Ascending aorta (tissue), 2 donors: ENCODE data around the gene PIEZO2. TPM values are rescaled to one million over a fixed set of nuclear protein-coding genes. Genes with fewer than 3 reads are reported as not detected.

Source experiments
- DNase-seq, 2 donors: peaks; one replicate each; pipeline ENCODE4 v3.0.0-alpha.2; 2019; ENCODE audit warnings: low spot score in 2 of 2
- H3K27ac ChIP-seq, 2 donors: fragments of 200-600 bp; sonication (generic); one replicate each; pipeline ENCODE4 v1.5.1; 2016 to 2017; ENCODE audit warnings: mild to moderate bottlenecking in 1 of 2
- H3K27me3 ChIP-seq: fragments of 200-600 bp; sonication (generic); one replicate; pipeline ENCODE4 v1.5.1; 2017
- H3K36me3 ChIP-seq, 2 donors: fragments of 200-600 bp; sonication (generic); one replicate each; pipeline ENCODE4 v1.5.1; 2016
- H3K4me1 ChIP-seq, 2 donors: fragments of 200-600 bp; sonication (generic); one replicate each; pipeline ENCODE4 v1.5.1; 2016 to 2017; ENCODE audit warnings: mild to moderate bottlenecking in 1 of 2
- H3K4me3 ChIP-seq, 2 donors: fragments of 200-600 bp; sonication (generic); one replicate each; pipeline ENCODE4 v1.5.1; 2016 to 2017; ENCODE audit warnings: mild to moderate bottlenecking in 1 of 2
- H3K9me3 ChIP-seq, 2 donors: fragments of 200-600 bp; sonication (generic); one replicate each; pipeline ENCODE4 v1.5.1; 2016
- CTCF ChIP-seq, 3 experiments: fragments of 200-600 bp in 2 of 3; fragments of 450-650 bp in 1 of 3; sonication (generic) in 2 of 3; IDR thresholded peaks; one replicate each; pipeline ENCODE4 v1.5.1; 2016 to 2019; ENCODE audit warnings: antibody characterized with exemption in 3 of 3, mild to moderate bottlenecking in 1 of 3, moderate library complexity in 1 of 3
- intact Hi-C: fragments of 100-400 bp; cut with DNase I; formaldehyde crosslinking; loops from one replicate; pipeline ENCODE4 v1.15.1; 2023
- total RNA-seq: library from RNA; depleted of rRNA; stranded (reverse); fragments of >200 nt; gene quantifications from one replicate; pipeline ENCODE4 v1.1.0, GENCODE V29; 2016

PIEZO2 gene
- total RNA-seq, 1 donor from 2014 or later, result 3.1 TPM

DNA sequence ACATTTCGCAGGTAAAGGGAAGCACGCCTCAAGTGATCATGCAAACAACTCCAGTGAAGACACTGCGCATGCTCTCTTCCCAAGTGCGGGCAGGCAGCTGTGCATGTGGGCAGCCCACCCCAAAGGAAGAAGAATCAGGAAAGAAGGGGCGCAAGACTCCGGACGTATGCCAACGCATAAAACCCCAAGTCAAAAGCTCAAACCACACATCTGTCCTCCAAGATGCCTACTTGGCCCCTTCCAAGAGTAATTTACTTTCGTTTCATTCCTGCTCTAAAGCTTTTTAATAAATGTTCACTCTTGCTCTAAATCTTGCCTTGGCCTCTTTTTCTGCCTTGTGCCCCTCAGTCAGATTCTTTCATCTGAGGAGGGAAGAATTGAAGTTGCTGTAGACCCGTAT lies 254.9 kb downstream of the PIEZO2 start:
- Histone ChIP-seq H3K4me1 (no peaks in the 10 kb centered on the region), H3K27me3 (no peaks in the 10 kb centered on the region), H3K9me3 (no peaks in the 10 kb centered on the region), H3K27ac (no peak overlapping the region), H3K4me3 (no peak overlapping the region), H3K36me3 (no peaks in the 10 kb centered on the region)
- TF ChIP-seq CTCF (IDR thresholded peaks at IDR 0.05), result no peak
- intact Hi-C loops, result no loop called here
- no peak for DNase-seq

DNA sequence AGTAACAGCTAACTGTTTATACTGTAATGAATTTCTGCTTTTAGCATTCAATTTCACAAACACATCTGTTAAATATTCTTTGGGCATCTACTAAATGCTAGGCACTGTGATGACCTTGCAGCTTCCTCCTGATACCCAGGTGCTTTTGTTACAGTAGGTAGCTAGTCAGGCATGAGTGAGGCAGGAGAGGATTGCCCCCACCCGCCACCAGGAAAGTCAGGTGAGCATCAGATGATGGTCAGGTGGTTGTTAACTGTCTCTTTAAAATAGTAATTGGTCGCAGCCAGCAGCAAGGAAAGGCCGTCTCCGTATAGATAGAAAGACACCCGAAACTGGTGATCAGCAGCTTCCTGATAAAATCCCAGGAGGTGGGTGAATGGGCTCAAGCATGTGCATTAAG lies 255.6 kb downstream of the PIEZO2 start:
- intact Hi-C loops, result no loop called here
- H3K9me3 ChIP-seq, result no peaks in the 10 kb centered on the region
- no peak overlapping the region for H3K27ac ChIP-seq
- TF ChIP-seq CTCF (IDR thresholded peaks at IDR 0.05), result no peak
- no peaks in the 10 kb centered on the region for H3K36me3 ChIP-seq
- H3K27me3 ChIP-seq, result no peaks in the 10 kb centered on the region
- H3K4me1 ChIP-seq, result no peaks in the 10 kb centered on the region
- no peak overlapping the region for H3K4me3 ChIP-seq
- DNase-seq, result no peak

DNA sequence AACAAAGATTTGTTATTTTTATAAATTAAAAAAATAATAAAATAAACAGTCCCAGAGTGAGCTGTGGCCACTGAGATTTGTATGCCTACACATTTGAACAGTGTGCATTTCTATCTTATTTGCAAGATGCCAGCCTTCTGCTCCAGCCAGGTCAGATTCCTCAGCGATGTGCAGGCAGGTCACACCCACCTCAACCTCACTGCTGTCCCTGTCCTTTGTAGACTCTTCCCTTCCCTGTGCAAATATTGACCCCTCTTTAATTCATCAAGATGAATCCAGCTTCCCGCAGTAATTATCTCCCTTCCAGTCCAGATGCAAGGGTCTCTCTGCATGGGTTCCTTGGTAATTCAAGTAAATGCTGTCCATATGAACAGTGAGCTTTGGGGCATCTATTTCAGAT lies 256.2 kb downstream of the PIEZO2 start:
- intact Hi-C loops, result no loop called here
- Histone ChIP-seq H3K4me1 (no peaks in the 10 kb centered on the region), H3K27ac (no peak overlapping the region), H3K9me3 (no peaks in the 10 kb centered on the region), H3K36me3 (no peaks in the 10 kb centered on the region), H3K4me3 (no peak overlapping the region), H3K27me3 (no peaks in the 10 kb centered on the region)
- TF ChIP-seq CTCF (IDR thresholded peaks at IDR 0.05), result no peak
- no peak for DNase-seq

DNA sequence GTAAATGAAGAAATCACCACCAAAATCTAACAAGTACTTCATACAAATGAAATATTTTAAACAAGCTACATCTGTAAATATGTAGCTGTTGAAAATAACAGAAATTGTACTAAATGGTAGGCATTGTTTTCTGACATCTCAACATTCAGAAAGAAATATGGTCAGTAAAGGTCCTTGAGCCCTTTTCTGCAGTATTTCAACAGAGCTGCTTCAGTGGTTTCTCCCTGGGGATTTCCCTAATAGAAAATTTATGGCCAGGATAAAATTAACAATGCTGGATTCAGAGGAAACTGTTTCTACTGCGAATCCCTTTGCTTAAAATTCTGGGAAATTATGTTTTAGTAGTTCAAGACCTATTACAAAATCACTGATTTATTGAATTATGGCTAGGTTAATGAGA lies 256.6 kb downstream of the PIEZO2 start:
- intact Hi-C loops, result no loop called here
- H3K36me3 ChIP-seq, result no peaks in the 10 kb centered on the region
- H3K27ac ChIP-seq, result no peak overlapping the region
- H3K4me1 ChIP-seq, result no peaks in the 10 kb centered on the region
- TF ChIP-seq CTCF (IDR thresholded peaks at IDR 0.05), result no peak
- H3K27me3 ChIP-seq, result no peaks in the 10 kb centered on the region
- no peak overlapping the region for H3K4me3 ChIP-seq
- DNase-seq, result no peak
- H3K9me3 ChIP-seq, result no peaks in the 10 kb centered on the region

- intact Hi-C loops, result no loop called here
- H3K27ac ChIP-seq, result no peak overlapping the region
- H3K4me3 ChIP-seq, result no peak overlapping the region
- TF ChIP-seq CTCF (IDR thresholded peaks at IDR 0.05), result no peak
- no peaks in the 10 kb centered on the region for H3K27me3 ChIP-seq
- no peaks in the 10 kb centered on the region for H3K36me3 ChIP-seq
- H3K4me1 ChIP-seq, result no peaks in the 10 kb centered on the region
- H3K9me3 ChIP-seq, result no peaks in the 10 kb centered on the region
- no peak for DNase-seq
Observed at GRCh38 chr18:10890022-10890421, 259.3 kb downstream of the PIEZO2 start.

DNA sequence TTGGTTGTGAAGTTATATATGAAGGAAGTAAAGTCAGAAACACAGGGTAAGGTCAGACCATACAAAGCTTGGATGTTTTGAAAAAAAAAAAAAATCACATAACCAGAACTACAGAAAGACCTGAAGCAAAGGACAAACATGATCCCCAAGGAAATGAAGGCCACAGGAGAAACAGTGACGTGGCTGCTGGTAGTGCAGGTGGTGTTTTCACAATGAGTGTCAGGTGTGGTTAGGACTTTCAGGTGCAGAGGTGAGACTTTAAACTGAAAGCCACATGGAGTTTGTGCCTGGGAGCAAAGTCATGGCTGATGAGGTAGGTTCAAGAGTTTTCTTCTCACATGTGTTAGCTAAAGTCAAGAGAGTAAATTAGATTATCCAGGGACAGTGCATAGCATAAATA lies 270.7 kb downstream of the PIEZO2 start:
- no peak for TF ChIP-seq CTCF (IDR thresholded peaks at IDR 0.05)
- no peak overlapping the region for H3K27ac ChIP-seq
- no peak overlapping the region for H3K4me3 ChIP-seq
- no peak for DNase-seq
- no peaks in the 10 kb centered on the region for H3K9me3 ChIP-seq
- H3K36me3 ChIP-seq, result no peaks in the 10 kb centered on the region
- H3K4me1 ChIP-seq, result no peaks in the 10 kb centered on the region
- no peaks in the 10 kb centered on the region for H3K27me3 ChIP-seq
- intact Hi-C loops, result no loop called here
